Measurements from ENCODE around the gene LIMS3. TPM values are rescaled to one million over a fixed set of nuclear protein-coding genes. Genes with fewer than 3 reads are reported as not detected.
A peak's percentile ranks its signal among the peaks of the same experiment; 100 is the strongest.
"Not testable (repeated sequence)": the region's sequence is repeated elsewhere in the genome, so short reads cannot be mapped to it uniquely, and the experiment has no call there.

The LIMS3 gene
- total RNA-seq, 3 donors from 2014 or later (not counting 1 experiment from before 2014, with no cell fraction given): 0.31 to 0.48 (median 0.33) TPM

- H3K4me3 ChIP-seq (ENCODE audit: low read length); H3K27me3 ChIP-seq (ENCODE audit: control insufficient read depth, insufficient read depth, low read length); intact Hi-C loops (cut with micrococcal nuclease); H3K4me1 ChIP-seq (ENCODE audit: control insufficient read depth, insufficient read depth, low read length); H3K27me3 Mint-ChIP-seq (ENCODE audit: low read depth in 2 of 2); H3K9me3 ChIP-seq (ENCODE audit: control insufficient read depth, insufficient read depth, low read length); H3K27ac ChIP-seq (ENCODE audit: low read length); H3K9me3 Mint-ChIP-seq; H3K4me3 Mint-ChIP-seq; H3K36me3 ChIP-seq (ENCODE audit: control insufficient read depth, insufficient read depth, low read length); H3K36me3 Mint-ChIP-seq; H3K27ac Mint-ChIP-seq; DNase-seq; H3K4me1 Mint-ChIP-seq; ATAC-seq: not testable (repeated sequence)
- WGBS (ENCODE audit: insufficient coverage): no CpG with 5 or more reads among the region's 3 CpGs
Observed at GRCh38 chr2:109945362-109945761, 46.9 kb downstream of the LIMS3 start.

DNA sequence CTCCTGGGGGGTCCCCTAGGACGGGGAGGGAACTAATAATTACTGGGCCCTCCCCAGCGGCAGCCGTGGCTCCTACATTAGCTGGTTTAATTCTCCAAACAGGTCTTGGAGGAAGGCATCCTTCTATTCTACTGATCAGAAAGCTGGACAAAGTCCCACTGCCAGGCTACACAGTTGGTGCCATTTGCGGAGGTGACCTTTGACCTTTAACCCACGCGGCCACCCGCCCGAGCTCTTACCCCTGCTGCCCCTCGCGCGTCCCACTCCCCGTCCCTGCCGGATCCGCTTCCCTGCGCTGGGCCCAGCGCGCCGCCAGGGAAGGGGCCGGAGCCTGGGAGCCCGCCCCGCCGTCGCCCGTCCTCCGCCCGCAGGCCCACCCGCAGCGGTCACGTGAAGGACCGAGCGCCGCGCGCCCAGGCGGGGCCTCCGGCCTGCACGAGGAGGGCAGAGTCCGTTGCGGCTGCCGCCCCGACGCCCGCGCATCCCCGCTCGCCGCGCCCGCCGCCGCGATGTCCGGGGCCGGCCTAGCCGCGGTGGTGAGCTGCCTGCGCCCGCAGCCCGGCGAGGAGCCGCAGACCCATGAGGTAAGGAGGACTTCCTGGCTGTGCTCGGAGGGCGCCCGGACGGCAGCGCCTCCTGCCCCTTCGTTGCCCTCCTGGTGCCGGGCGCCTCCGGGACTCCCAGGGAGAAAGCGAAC lies 48.9 kb downstream of the LIMS3 start:
- no CpG with 5 or more reads among the region's 71 CpGs for WGBS (ENCODE audit: insufficient coverage)
- intact Hi-C loops (cut with micrococcal nuclease); H3K27me3 ChIP-seq (ENCODE audit: control insufficient read depth, insufficient read depth, low read length); H3K4me3 Mint-ChIP-seq; H3K4me3 ChIP-seq (ENCODE audit: low read length); H3K27ac ChIP-seq (ENCODE audit: low read length); DNase-seq; H3K4me1 Mint-ChIP-seq; H3K9me3 Mint-ChIP-seq; H3K36me3 Mint-ChIP-seq; H3K9me3 ChIP-seq (ENCODE audit: control insufficient read depth, insufficient read depth, low read length); H3K36me3 ChIP-seq (ENCODE audit: control insufficient read depth, insufficient read depth, low read length); H3K27me3 Mint-ChIP-seq (ENCODE audit: low read depth in 2 of 2); H3K4me1 ChIP-seq (ENCODE audit: control insufficient read depth, insufficient read depth, low read length); H3K27ac Mint-ChIP-seq: not testable (repeated sequence)
- peak in 1 of 3 donors; percentile 68 for ATAC-seq

DNA sequence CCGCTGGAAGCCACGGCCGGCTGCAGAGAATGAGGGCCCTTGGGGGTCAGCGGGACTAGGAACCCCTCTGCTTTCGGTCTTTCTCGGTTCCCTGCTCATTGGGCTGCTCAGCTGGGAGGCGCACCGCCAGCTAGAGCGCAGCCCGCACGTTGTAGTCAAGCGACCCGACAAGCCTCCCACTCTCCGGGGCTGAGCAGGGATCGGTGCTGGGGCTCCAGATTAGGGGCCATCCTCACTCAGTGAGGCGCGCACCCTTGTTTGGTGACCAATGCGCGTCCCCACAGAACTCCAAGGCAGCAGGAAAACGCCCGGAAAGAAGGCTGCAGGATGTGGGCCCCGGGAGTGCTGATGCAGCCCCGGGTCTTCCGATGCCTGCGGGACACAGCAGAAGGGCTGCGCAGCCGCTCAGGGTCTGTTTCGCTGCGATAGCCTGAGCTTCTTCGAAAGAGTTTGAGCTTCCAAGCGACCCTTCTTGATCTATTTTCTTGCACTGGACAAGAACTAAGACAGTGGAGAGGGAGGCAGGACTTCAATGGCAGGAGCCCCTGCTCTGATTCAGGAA lies 49.6 kb downstream of the LIMS3 start:
- H3K9me3 Mint-ChIP-seq; H3K27me3 Mint-ChIP-seq (ENCODE audit: low read depth in 2 of 2); H3K4me3 Mint-ChIP-seq; H3K36me3 ChIP-seq (ENCODE audit: control insufficient read depth, insufficient read depth, low read length); H3K27me3 ChIP-seq (ENCODE audit: control insufficient read depth, insufficient read depth, low read length); H3K9me3 ChIP-seq (ENCODE audit: control insufficient read depth, insufficient read depth, low read length); H3K4me1 Mint-ChIP-seq; H3K4me1 ChIP-seq (ENCODE audit: control insufficient read depth, insufficient read depth, low read length); DNase-seq; H3K36me3 Mint-ChIP-seq; intact Hi-C loops (cut with micrococcal nuclease); H3K27ac Mint-ChIP-seq; H3K4me3 ChIP-seq (ENCODE audit: low read length); H3K27ac ChIP-seq (ENCODE audit: low read length): not testable (repeated sequence)
- WGBS (ENCODE audit: insufficient coverage): no CpG with 5 or more reads among the region's 31 CpGs
- ATAC-seq: peak in 1 of 3 donors; percentile 54

GRCh38 chr2:109950146-109950843 lies 51.8 kb downstream of the LIMS3 start:
- H3K27me3 Mint-ChIP-seq (ENCODE audit: low read depth in 2 of 2); H3K4me1 Mint-ChIP-seq; H3K36me3 Mint-ChIP-seq; H3K4me1 ChIP-seq (ENCODE audit: control insufficient read depth, insufficient read depth, low read length); H3K27me3 ChIP-seq (ENCODE audit: control insufficient read depth, insufficient read depth, low read length); H3K36me3 ChIP-seq (ENCODE audit: control insufficient read depth, insufficient read depth, low read length); H3K9me3 Mint-ChIP-seq; ATAC-seq; DNase-seq; H3K4me3 ChIP-seq (ENCODE audit: low read length); H3K27ac Mint-ChIP-seq; H3K27ac ChIP-seq (ENCODE audit: low read length); H3K4me3 Mint-ChIP-seq; intact Hi-C loops (cut with micrococcal nuclease); H3K9me3 ChIP-seq (ENCODE audit: control insufficient read depth, insufficient read depth, low read length): not testable (repeated sequence)
- no CpG with 5 or more reads among the region's 9 CpGs for WGBS (ENCODE audit: insufficient coverage)

- DNase-seq; intact Hi-C loops (cut with micrococcal nuclease); H3K27ac ChIP-seq (ENCODE audit: low read length); H3K27me3 Mint-ChIP-seq (ENCODE audit: low read depth in 2 of 2); H3K9me3 Mint-ChIP-seq; H3K9me3 ChIP-seq (ENCODE audit: control insufficient read depth, insufficient read depth, low read length); H3K27ac Mint-ChIP-seq; H3K4me3 ChIP-seq (ENCODE audit: low read length); H3K36me3 ChIP-seq (ENCODE audit: control insufficient read depth, insufficient read depth, low read length); H3K4me1 ChIP-seq (ENCODE audit: control insufficient read depth, insufficient read depth, low read length); H3K4me1 Mint-ChIP-seq; ATAC-seq; H3K36me3 Mint-ChIP-seq; H3K27me3 ChIP-seq (ENCODE audit: control insufficient read depth, insufficient read depth, low read length); H3K4me3 Mint-ChIP-seq: not testable (repeated sequence)
- no CpG with 5 or more reads among the region's 1 CpG for WGBS (ENCODE audit: insufficient coverage)
Observed at GRCh38 chr2:109963942-109964341, 65.5 kb downstream of the LIMS3 start.

GRCh38 chr2:109965482-109965881 lies 67.0 kb downstream of the LIMS3 start:
- H3K27me3 ChIP-seq (ENCODE audit: control insufficient read depth, insufficient read depth, low read length); H3K4me3 Mint-ChIP-seq; DNase-seq; ATAC-seq; H3K36me3 ChIP-seq (ENCODE audit: control insufficient read depth, insufficient read depth, low read length); H3K27me3 Mint-ChIP-seq (ENCODE audit: low read depth in 2 of 2); H3K9me3 ChIP-seq (ENCODE audit: control insufficient read depth, insufficient read depth, low read length); H3K4me1 ChIP-seq (ENCODE audit: control insufficient read depth, insufficient read depth, low read length); H3K27ac Mint-ChIP-seq; H3K36me3 Mint-ChIP-seq; intact Hi-C loops (cut with micrococcal nuclease); H3K4me3 ChIP-seq (ENCODE audit: low read length); H3K4me1 Mint-ChIP-seq; H3K9me3 Mint-ChIP-seq; H3K27ac ChIP-seq (ENCODE audit: low read length): not testable (repeated sequence)
- no CpG with 5 or more reads among the region's 1 CpG for WGBS (ENCODE audit: insufficient coverage)

DNA sequence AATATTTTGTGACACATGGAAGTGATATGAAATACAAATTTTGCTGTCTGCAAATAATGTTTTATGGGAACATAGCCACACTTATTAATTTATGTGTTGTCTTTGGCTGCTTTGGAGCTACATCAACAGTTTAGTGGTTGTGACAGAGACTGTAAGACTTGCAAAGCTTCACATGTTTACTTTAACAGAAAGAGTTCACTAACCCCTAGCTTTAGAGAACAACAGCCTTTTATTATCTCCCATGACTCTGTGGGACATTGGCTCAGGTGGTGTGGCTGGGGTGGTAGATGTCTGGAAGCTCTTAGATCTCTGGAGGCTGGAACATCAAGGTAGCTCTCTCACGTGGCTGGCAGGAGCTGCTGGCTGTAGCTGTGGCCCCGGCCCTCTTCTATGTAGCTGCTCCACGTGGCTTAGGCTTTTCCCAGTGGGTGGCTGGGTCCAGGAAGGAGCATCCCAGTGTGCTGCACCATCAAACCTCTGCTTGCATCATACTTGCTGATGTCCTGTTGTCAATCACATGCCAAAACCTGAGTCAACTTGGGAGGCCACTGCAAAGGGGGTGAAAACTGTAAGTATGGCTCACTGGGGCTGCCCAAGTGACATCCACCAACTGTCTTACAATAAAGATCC lies 67.7 kb downstream of the LIMS3 start:
- H3K27ac ChIP-seq (ENCODE audit: low read length); ATAC-seq; H3K27me3 ChIP-seq (ENCODE audit: control insufficient read depth, insufficient read depth, low read length); H3K9me3 Mint-ChIP-seq; intact Hi-C loops (cut with micrococcal nuclease); H3K36me3 ChIP-seq (ENCODE audit: control insufficient read depth, insufficient read depth, low read length); DNase-seq; H3K27me3 Mint-ChIP-seq (ENCODE audit: low read depth in 2 of 2); H3K4me1 Mint-ChIP-seq; H3K4me1 ChIP-seq (ENCODE audit: control insufficient read depth, insufficient read depth, low read length); H3K36me3 Mint-ChIP-seq; H3K27ac Mint-ChIP-seq; H3K4me3 ChIP-seq (ENCODE audit: low read length); H3K4me3 Mint-ChIP-seq; H3K9me3 ChIP-seq (ENCODE audit: control insufficient read depth, insufficient read depth, low read length): not testable (repeated sequence)
- no CpG with 5 or more reads among the region's 3 CpGs for WGBS (ENCODE audit: insufficient coverage)

Data from natural killer cell (primary cell).